H1 (cell line): ENCODE measurements around the gene GDNF. TPM values are rescaled to one million over a fixed set of nuclear protein-coding genes. Genes with fewer than 3 reads are reported as not detected.

Experiments used
- CEBPB ChIP-seq: IDR thresholded peaks from 2 replicates; pipeline ENCODE4 v1.6.1; 2012; ENCODE audit warnings: low read depth, low read length
- HDAC2 ChIP-seq, 2 experiments: fragments of 300-600 bp in 1 of 2; sonication (generic) in 1 of 2; IDR thresholded peaks; 2 replicates each; pipeline ENCODE4 v1.6.1; 2011 to 2012; ENCODE audit warnings: low read depth in 2 of 2, low read length in 2 of 2, mild to moderate bottlenecking in 2 of 2, moderate library complexity in 2 of 2, borderline replicate concordance in 1 of 2, inconsistent platforms in 1 of 2
- polyA plus RNA-seq, 7 experiments: library from polyadenylated mRNA; depleted of rRNA in 3 of 7; stranded (reverse) in 5 of 7; unstranded in 2 of 7; fragments of >200 nt in 5 of 7; fragments of 200-250 nt in 2 of 7; gene quantifications; 1 replicate in 5 of 7; 2 replicates in 1 of 7; 4 replicates in 1 of 7; pipeline versions ENCODE4 v1.2.1 to v1.2.3, GENCODE V29; 2011 to 2013; ENCODE audit warnings: missing spikeins in 2 of 7, mixed read lengths in 2 of 7
- total RNA-seq: library from RNA; stranded (reverse); fragmentation: NEBNext Ultra II Directional; extraction: Animal tissue kit (Norgen Biotek cat#: 25700); gene quantifications from 2 replicates; pipeline ENCODE4 v1.2.1, GENCODE V29; 2021

The GDNF gene
- total and polyA plus RNA-seq, 2 of the 8 experiments (the other 6 are each of a cell fraction or from before 2014, with no cell fraction given), result 0.15 to 2.0 TPM

DNA sequence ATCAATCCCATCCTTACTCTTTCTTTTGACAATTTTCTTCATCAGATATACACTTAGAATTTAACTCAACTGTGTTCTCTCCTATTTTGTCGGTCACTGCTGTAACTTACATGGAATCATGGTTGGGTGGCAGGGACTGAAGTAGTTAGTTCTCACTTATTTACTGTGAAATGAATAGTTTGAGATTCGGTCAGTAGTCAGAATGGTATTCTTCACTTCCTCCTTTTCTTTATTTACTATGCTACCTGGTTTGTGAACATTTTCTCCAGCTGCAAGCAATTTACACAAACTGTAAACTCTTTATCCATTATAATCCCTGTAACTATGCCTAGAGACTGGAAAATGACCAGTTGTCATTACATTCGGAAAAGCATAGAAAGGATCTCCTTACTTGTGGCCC lies 41.5 kb upstream of the GDNF start (continued):
- TF ChIP-seq HDAC2 (IDR thresholded peaks at IDR 0.05; ENCODE audit: borderline replicate concordance in 1 of 2, low read depth in 2 of 2, low read length in 2 of 2) (no peak), CEBPB (no peak)
